Panc1 (cell line): ENCODE measurements around the gene NFE2L3. TPM values are rescaled to one million over a fixed set of nuclear protein-coding genes. Genes with fewer than 3 reads are reported as not detected.

Source experiments
- ATAC-seq: fragments of 200-7000 bp; cut with Tn5 transposase; 2 replicates; pipeline ENCODE4 v1.9.1; 2020; ENCODE audit warnings: mild to moderate bottlenecking, moderate library complexity
- BruUV-seq: library from RNA; stranded (reverse); fragments of 400-500 nt; replicated peaks from 2 replicates; lab custom pipeline; 2021; lab: Mats Ljungman, UMichigan
- CTCF ChIA-PET: fragments of 300-600 bp; sonication (Branson Sonifier 250); formaldehyde crosslinking; loops from one replicate; lab custom pipeline; 2022; ENCODE audit warnings: antibody characterized with exemption; lab: Charles Lee
- POLR2A ChIA-PET: fragments of 300-600 bp; sonication (Branson Sonifier 250); formaldehyde crosslinking; loops from one replicate; lab custom pipeline; 2022; ENCODE audit warnings: antibody characterized with exemption; lab: Charles Lee
- DNase-seq: peaks from one replicate; pipeline ENCODE4 v3.0.0-alpha.2; 2010; ENCODE audit warnings: low read depth, low spot score
- H3K27ac ChIP-seq: 2 replicates; pipeline ENCODE4 v1.5.1; 2011; ENCODE audit warnings: mild to moderate bottlenecking, low read length, inconsistent platforms
- H3K27me3 ChIP-seq: fragments of 200-500 bp; sonication (Bioruptor generic); 2 replicates; pipeline ENCODE4 v1.6.0; 2014; ENCODE audit warnings: low read length, inconsistent platforms; ENCODE audit not compliant: control insufficient read depth, insufficient read depth
- H3K36me3 ChIP-seq: fragments of 200-500 bp; sonication (Bioruptor generic); 2 replicates; pipeline ENCODE4 v1.5.1; 2014; ENCODE audit warnings: inconsistent platforms, mild to moderate bottlenecking, low read length, moderate library complexity; ENCODE audit not compliant: control insufficient read depth, insufficient read depth
- H3K4me1 ChIP-seq: 2 replicates; pipeline ENCODE4 v1.5.1; 2011; ENCODE audit warnings: inconsistent platforms, mild to moderate bottlenecking, low read length, moderate library complexity; ENCODE audit not compliant: control insufficient read depth, insufficient read depth
- H3K4me3 ChIP-seq, 2 experiments: 2 replicates each; pipeline ENCODE4 v1.5.1; 2011 to 2012; ENCODE audit warnings: low read depth in 2 of 2, low read length in 2 of 2, mild to moderate bottlenecking in 2 of 2, inconsistent platforms in 1 of 2, moderate library complexity in 1 of 2
- H3K9me3 ChIP-seq: fragments of 200-500 bp; sonication (Bioruptor generic); 2 replicates; pipeline ENCODE4 v1.5.1; 2014; ENCODE audit warnings: low read depth, mild to moderate bottlenecking, inconsistent platforms, low read length, moderate library complexity; ENCODE audit not compliant: control insufficient read depth, insufficient read depth
- CTCF ChIP-seq: fragments of 450-650 bp; IDR thresholded peaks from 2 replicates; pipeline ENCODE4 v1.5.1; 2017; ENCODE audit warnings: mild to moderate bottlenecking
- POLR2AphosphoS5 ChIP-seq: IDR thresholded peaks from 2 replicates; pipeline ENCODE4 v1.6.1; 2012; ENCODE audit warnings: mild to moderate bottlenecking, low read depth, low read length, moderate library complexity
- SIN3A ChIP-seq: IDR thresholded peaks from 2 replicates; pipeline ENCODE4 v1.6.1; 2012; ENCODE audit warnings: low read depth, mild to moderate bottlenecking, low read length, moderate library complexity, borderline replicate concordance; ENCODE audit not compliant: insufficient read depth
- TCF7L2 ChIP-seq: IDR thresholded peaks from 2 replicates; pipeline ENCODE4 v1.6.1; 2011; ENCODE audit warnings: mild to moderate bottlenecking, low read depth, low read length, inconsistent platforms
- in situ Hi-C: cut with HindIII; loops from 2 replicates; pipeline ENCODE4 v1.10.0; 2016; ENCODE audit warnings: low sequenced_read_pairs, low pct_unique_long_range_greater_than_20kb
- intact Hi-C: fragments of 100-400 bp; cut with micrococcal nuclease; formaldehyde crosslinking; loops from one replicate; pipeline ENCODE4 v1.10.0; 2022; ENCODE audit not compliant: unreplicated experiment
- total RNA-seq: library from RNA; stranded (reverse); gene quantifications from one replicate; pipeline ENCODE4 v1.2.1, GENCODE V29; 2021; ENCODE audit not compliant: unreplicated experiment
- TF ChIP-seq, protein P1 (sequence below), 2 experiments: IDR thresholded peaks; 2 replicates each; pipeline ENCODE4 v1.6.1; 2011 to 2012; ENCODE audit warnings: low read depth in 2 of 2, control low read depth in 1 of 2, low read length in 1 of 2, mild to moderate bottlenecking in 1 of 2, moderate library complexity in 1 of 2; ENCODE audit not compliant: insufficient read depth in 1 of 2

The NFE2L3 gene
- total RNA-seq, 1 experiment from 2014 or later, result 78.5 TPM

- H3K4me1 ChIP-seq, result no peaks in the 10 kb centered on the region
- H3K27me3 ChIP-seq, result no peaks in the 10 kb centered on the region
- H3K9me3 ChIP-seq, result no peaks in the 10 kb centered on the region
- intact Hi-C loops, result no loop called here
- H3K27ac ChIP-seq, result no peak overlapping the region
- no peak for DNase-seq
- no peak for ATAC-seq
- ChIA-PET CTCF (interaction anchor here (0.6 kb wide), 2 partner anchors 300 to 1056 kb away, joined by 3 to 6 read pairs; no protein-coding TSS in a partner anchor), POLR2A (no interaction called here)
- no peak overlapping the region for H3K4me3 ChIP-seq
- in situ Hi-C loops, result no loop called here
- no TSS peak for BruUV-seq
- H3K36me3 ChIP-seq, result no peaks in the 10 kb centered on the region
- no peak for TF ChIP-seq TCF7L2
- TF ChIP-seq SIN3A, result no peak
- no peak for TF ChIP-seq POLR2AphosphoS5
- TF ChIP-seq, protein P1, sequence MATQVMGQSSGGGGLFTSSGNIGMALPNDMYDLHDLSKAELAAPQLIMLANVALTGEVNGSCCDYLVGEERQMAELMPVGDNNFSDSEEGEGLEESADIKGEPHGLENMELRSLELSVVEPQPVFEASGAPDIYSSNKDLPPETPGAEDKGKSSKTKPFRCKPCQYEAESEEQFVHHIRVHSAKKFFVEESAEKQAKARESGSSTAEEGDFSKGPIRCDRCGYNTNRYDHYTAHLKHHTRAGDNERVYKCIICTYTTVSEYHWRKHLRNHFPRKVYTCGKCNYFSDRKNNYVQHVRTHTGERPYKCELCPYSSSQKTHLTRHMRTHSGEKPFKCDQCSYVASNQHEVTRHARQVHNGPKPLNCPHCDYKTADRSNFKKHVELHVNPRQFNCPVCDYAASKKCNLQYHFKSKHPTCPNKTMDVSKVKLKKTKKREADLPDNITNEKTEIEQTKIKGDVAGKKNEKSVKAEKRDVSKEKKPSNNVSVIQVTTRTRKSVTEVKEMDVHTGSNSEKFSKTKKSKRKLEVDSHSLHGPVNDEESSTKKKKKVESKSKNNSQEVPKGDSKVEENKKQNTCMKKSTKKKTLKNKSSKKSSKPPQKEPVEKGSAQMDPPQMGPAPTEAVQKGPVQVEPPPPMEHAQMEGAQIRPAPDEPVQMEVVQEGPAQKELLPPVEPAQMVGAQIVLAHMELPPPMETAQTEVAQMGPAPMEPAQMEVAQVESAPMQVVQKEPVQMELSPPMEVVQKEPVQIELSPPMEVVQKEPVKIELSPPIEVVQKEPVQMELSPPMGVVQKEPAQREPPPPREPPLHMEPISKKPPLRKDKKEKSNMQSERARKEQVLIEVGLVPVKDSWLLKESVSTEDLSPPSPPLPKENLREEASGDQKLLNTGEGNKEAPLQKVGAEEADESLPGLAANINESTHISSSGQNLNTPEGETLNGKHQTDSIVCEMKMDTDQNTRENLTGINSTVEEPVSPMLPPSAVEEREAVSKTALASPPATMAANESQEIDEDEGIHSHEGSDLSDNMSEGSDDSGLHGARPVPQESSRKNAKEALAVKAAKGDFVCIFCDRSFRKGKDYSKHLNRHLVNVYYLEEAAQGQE (IDR thresholded peaks at IDR 0.05; ENCODE audit: insufficient read depth in 1 of 2, low read depth in 2 of 2, low read length in 1 of 2), result no peak
- TF ChIP-seq CTCF, result no peak
Observed at GRCh38 chr7:26105236-26105635, 46.8 kb upstream of the NFE2L3 start.

GRCh38 chr7:26105931-26106330 lies 46.1 kb upstream of the NFE2L3 start:
- intact Hi-C loops (no loop called here), in situ Hi-C loops (no loop called here)
- H3K27me3 ChIP-seq, result no peaks in the 10 kb centered on the region
- DNase-seq (no peak), ATAC-seq (no peak)
- TF ChIP-seq SIN3A (no peak), POLR2AphosphoS5 (no peak), TCF7L2 (no peak), CTCF (no peak)
- TF ChIP-seq, protein P1 (IDR thresholded peaks at IDR 0.05; ENCODE audit: insufficient read depth in 1 of 2, low read depth in 2 of 2, low read length in 1 of 2), result no peak
- no peaks in the 10 kb centered on the region for H3K9me3 ChIP-seq
- no peak overlapping the region for H3K27ac ChIP-seq
- H3K36me3 ChIP-seq, result no peaks in the 10 kb centered on the region
- CTCF ChIA-PET, result interaction anchor here (0.7 kb wide), 1 partner anchor 63 kb away, joined by 6 read pairs; no protein-coding TSS in a partner anchor
- BruUV-seq, result no TSS peak
- POLR2A ChIA-PET, result no interaction called here
- H3K4me3 ChIP-seq, result no peak overlapping the region
- no peaks in the 10 kb centered on the region for H3K4me1 ChIP-seq
